Measurements from ENCODE around the gene COX11. TPM values are rescaled to one million over a fixed set of nuclear protein-coding genes. Genes with fewer than 3 reads are reported as not detected.

The COX11 gene
- total and polyA plus RNA-seq, 2 of the 8 experiments (the other 6 are each of a cell fraction or from before 2014, with no cell fraction given) = 43.0 to 54.1 TPM

GRCh38 chr17:54996441-54996840 is 28.0 kb upstream of the COX11 start (continued):
- TF ChIP-seq MAX (IDR thresholded peaks at IDR 0.05) = no peak
- no peak for TF ChIP-seq TBP (IDR thresholded peaks at IDR 0.05; ENCODE audit: low read depth, low read length)
- TF ChIP-seq CHD1 (IDR thresholded peaks at IDR 0.05; ENCODE audit: low read depth, low read length) = no peak
- TF ChIP-seq RAD21 (IDR thresholded peaks at IDR 0.05 in 1 of 2, conservative IDR thresholded peaks at IDR 0.05 in 1 of 2; ENCODE audit: low read depth in 2 of 2, low read length in 2 of 2) = no peak
- TF ChIP-seq E2F6 (IDR thresholded peaks at IDR 0.05) = no peak
- TF ChIP-seq CTCF (IDR thresholded peaks at IDR 0.05; ENCODE audit: control extremely low read depth in 1 of 3, insufficient read depth in 1 of 3, low read depth in 1 of 3, low read length in 3 of 3) = no peak
- TF ChIP-seq HDAC2 (IDR thresholded peaks at IDR 0.05; ENCODE audit: borderline replicate concordance in 1 of 2, low read depth in 2 of 2, low read length in 2 of 2) = no peak
- TF ChIP-seq HDAC6 (IDR thresholded peaks at IDR 0.05; ENCODE audit: low read depth, low read length) = no peak

Measured in H1 (cell line).